K562 (cell line): ENCODE data around the gene GANAB. TPM values are rescaled to one million over a fixed set of nuclear protein-coding genes. Genes with fewer than 3 reads are reported as not detected.
A peak's percentile ranks its signal among the peaks of the same experiment; 100 is the strongest.

ENCODE experiments used
- BACH1 ChIP-seq: fragments of 200-800 bp; sonication (Bioruptor generic); IDR thresholded peaks from 2 replicates; pipeline ENCODE4 v1.6.1; 2016; ENCODE audit warnings: missing genetic modification characterization, missing compliant biosample characterization
- ESRRA ChIP-seq: fragments of 450-650 bp; IDR thresholded peaks from 2 replicates; pipeline ENCODE4 v1.6.1; 2014; ENCODE audit warnings: low read depth, mild to moderate bottlenecking, moderate library complexity, borderline replicate concordance
- GATAD2B ChIP-seq: fragments of 450-650 bp; IDR thresholded peaks from 2 replicates; pipeline ENCODE4 v1.6.1; 2017; ENCODE audit warnings: mild to moderate bottlenecking, borderline replicate concordance
- GTF2E2 ChIP-seq: fragments of 200-800 bp; sonication (Bioruptor generic); IDR thresholded peaks from 2 replicates; pipeline ENCODE4 v1.6.1; 2016; ENCODE audit warnings: missing genetic modification characterization, missing compliant biosample characterization
- KAT2B ChIP-seq: IDR thresholded peaks from one replicate; pipeline ENCODE4 v1.6.1; 2012; ENCODE audit warnings: low read depth, mild to moderate bottlenecking, control low read depth, inconsistent platforms, low read length, moderate library complexity
- KLF6 ChIP-seq: fragments of 250-450 bp; sonication (Bioruptor Pico); IDR thresholded peaks from 2 replicates; pipeline ENCODE4 v1.4.0; 2020; ENCODE audit warnings: mild to moderate bottlenecking, moderate library complexity, borderline replicate concordance
- LEF1 ChIP-seq: fragments of 450-650 bp; IDR thresholded peaks from 2 replicates; pipeline ENCODE4 v1.6.1; 2016; ENCODE audit warnings: mild to moderate bottlenecking
- NUFIP1 ChIP-seq: fragments of 450-650 bp; IDR thresholded peaks from 2 replicates; pipeline ENCODE4 v1.6.1; 2018; ENCODE audit not compliant: partially characterized antibody
- SLC30A9 ChIP-seq: fragments of 250-450 bp; sonication (Bioruptor Pico); IDR thresholded peaks from 2 replicates; pipeline ENCODE4 v1.8.0; 2022; ENCODE audit warnings: mild to moderate bottlenecking, moderate library complexity
- ZNF232 ChIP-seq: sonication (generic); formaldehyde crosslinking; IDR thresholded peaks from 2 replicates; pipeline ENCODE4 v1.8.0; 2022; ENCODE audit warnings: mild to moderate bottlenecking, missing genetic modification reagents
- ZNF592 ChIP-seq: fragments of 450-650 bp; IDR thresholded peaks from 2 replicates; pipeline ENCODE4 v1.6.1; 2017; ENCODE audit warnings: antibody characterized with exemption, mild to moderate bottlenecking
- ZNF717 ChIP-seq: fragments of 250-450 bp; sonication (Bioruptor Pico); IDR thresholded peaks from 2 replicates; pipeline ENCODE4 v1.5.0; 2021
- ZNF780A ChIP-seq: fragments of 250-450 bp; sonication (Bioruptor Pico); IDR thresholded peaks from 2 replicates; pipeline ENCODE4 v1.5.0; 2021; ENCODE audit warnings: mild to moderate bottlenecking
- polyA plus RNA-seq, 8 experiments: library from polyadenylated mRNA; depleted of rRNA in 4 of 8; stranded (reverse) in 5 of 8; unstranded in 3 of 8; fragments of >200 nt; fragmentation: Nextera tagmentation in 2 of 8; fragmentation: Illumina TruSeq in 1 of 8; extraction: Ambion mirVana in 2 of 8; extraction: Trizol in 1 of 8; gene quantifications; 2 replicates each; pipeline versions ENCODE4 v1.2.1 to v1.2.3, GENCODE V29; 2011 to 2014; ENCODE audit warnings: inconsistent platforms in 1 of 8, missing spikeins in 1 of 8
- total RNA-seq, 7 experiments: library from RNA; depleted of rRNA in 6 of 7; stranded (reverse); fragments of >200 nt in 6 of 7; fragmentation: Illumina TruSeq in 2 of 7; extraction: Trizol in 2 of 7; gene quantifications; 2 replicates each; pipeline versions ENCODE4 v1.2.1 to v1.2.3, GENCODE V29; 2011 to 2021; ENCODE audit warnings: low replicate concordance in 1 of 7
- TF ChIP-seq, protein P1 (sequence below): conservative IDR thresholded peaks from 2 replicates; pipeline ENCODE4 v1.6.1; 2011; ENCODE audit warnings: low read depth, mild to moderate bottlenecking, low read length; ENCODE audit not compliant: control insufficient read depth
- TF ChIP-seq, protein P2 (sequence below): sonication (generic); formaldehyde crosslinking; IDR thresholded peaks from 2 replicates; pipeline ENCODE4 v1.8.0; 2023; ENCODE audit warnings: missing genetic modification reagents, mild to moderate bottlenecking, borderline replicate concordance

Gene GANAB
- total and polyA plus RNA-seq, 9 of the 15 experiments (the other 6 are each of a cell fraction or from before 2014, with no cell fraction given), result 6.5 to 284 (median 161) TPM

- TF ChIP-seq ZNF717 (CRISPR knock-in tag), result no peak
- TF ChIP-seq ZNF592, result peak; percentile 90
- no peak for TF ChIP-seq ZNF232 (CRISPR knock-in tag)
- no peak for TF ChIP-seq BACH1
- TF ChIP-seq ZNF780A, result no peak
- peak; percentile 50; the same call in 1 of the 2 replicates for TF ChIP-seq ESRRA
- TF ChIP-seq KLF6, result no peak
- no peak for TF ChIP-seq NUFIP1
- no peak for TF ChIP-seq SLC30A9 (CRISPR knock-in tag)
- no peak for TF ChIP-seq KAT2B
- no peak; the same call in 1 of the 2 replicates for TF ChIP-seq GATAD2B
- TF ChIP-seq, protein P1, sequence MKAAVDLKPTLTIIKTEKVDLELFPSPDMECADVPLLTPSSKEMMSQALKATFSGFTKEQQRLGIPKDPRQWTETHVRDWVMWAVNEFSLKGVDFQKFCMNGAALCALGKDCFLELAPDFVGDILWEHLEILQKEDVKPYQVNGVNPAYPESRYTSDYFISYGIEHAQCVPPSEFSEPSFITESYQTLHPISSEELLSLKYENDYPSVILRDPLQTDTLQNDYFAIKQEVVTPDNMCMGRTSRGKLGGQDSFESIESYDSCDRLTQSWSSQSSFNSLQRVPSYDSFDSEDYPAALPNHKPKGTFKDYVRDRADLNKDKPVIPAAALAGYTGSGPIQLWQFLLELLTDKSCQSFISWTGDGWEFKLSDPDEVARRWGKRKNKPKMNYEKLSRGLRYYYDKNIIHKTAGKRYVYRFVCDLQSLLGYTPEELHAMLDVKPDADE, result peak; percentile 82; the same call in 1 of the 2 replicates
- no peak for TF ChIP-seq LEF1
- TF ChIP-seq GTF2E2, result no peak
- TF ChIP-seq, protein P2, sequence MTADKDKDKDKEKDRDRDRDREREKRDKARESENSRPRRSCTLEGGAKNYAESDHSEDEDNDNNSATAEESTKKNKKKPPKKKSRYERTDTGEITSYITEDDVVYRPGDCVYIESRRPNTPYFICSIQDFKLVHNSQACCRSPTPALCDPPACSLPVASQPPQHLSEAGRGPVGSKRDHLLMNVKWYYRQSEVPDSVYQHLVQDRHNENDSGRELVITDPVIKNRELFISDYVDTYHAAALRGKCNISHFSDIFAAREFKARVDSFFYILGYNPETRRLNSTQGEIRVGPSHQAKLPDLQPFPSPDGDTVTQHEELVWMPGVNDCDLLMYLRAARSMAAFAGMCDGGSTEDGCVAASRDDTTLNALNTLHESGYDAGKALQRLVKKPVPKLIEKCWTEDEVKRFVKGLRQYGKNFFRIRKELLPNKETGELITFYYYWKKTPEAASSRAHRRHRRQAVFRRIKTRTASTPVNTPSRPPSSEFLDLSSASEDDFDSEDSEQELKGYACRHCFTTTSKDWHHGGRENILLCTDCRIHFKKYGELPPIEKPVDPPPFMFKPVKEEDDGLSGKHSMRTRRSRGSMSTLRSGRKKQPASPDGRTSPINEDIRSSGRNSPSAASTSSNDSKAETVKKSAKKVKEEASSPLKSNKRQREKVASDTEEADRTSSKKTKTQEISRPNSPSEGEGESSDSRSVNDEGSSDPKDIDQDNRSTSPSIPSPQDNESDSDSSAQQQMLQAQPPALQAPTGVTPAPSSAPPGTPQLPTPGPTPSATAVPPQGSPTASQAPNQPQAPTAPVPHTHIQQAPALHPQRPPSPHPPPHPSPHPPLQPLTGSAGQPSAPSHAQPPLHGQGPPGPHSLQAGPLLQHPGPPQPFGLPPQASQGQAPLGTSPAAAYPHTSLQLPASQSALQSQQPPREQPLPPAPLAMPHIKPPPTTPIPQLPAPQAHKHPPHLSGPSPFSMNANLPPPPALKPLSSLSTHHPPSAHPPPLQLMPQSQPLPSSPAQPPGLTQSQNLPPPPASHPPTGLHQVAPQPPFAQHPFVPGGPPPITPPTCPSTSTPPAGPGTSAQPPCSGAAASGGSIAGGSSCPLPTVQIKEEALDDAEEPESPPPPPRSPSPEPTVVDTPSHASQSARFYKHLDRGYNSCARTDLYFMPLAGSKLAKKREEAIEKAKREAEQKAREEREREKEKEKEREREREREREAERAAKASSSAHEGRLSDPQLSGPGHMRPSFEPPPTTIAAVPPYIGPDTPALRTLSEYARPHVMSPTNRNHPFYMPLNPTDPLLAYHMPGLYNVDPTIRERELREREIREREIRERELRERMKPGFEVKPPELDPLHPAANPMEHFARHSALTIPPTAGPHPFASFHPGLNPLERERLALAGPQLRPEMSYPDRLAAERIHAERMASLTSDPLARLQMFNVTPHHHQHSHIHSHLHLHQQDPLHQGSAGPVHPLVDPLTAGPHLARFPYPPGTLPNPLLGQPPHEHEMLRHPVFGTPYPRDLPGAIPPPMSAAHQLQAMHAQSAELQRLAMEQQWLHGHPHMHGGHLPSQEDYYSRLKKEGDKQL (CRISPR knock-in tag), result no peak
These were observed 24.6 kb downstream of the GANAB start, which contains the start of gene B3GAT3 (continued) for GRCh38 chr11:62621567-62622470.
